SU-DHL-6 (cell line): ENCODE measurements around the gene SLC22A3.
"Not testable (repeated sequence)": the region's sequence is repeated elsewhere in the genome, so short reads cannot be mapped to it uniquely, and the experiment has no call there.

ENCODE experiments used
- H2AFZ ChIP-seq: fragments of 200-600 bp; sonication (generic); 2 replicates; pipeline ENCODE4 v1.6.1; 2014; ENCODE audit warnings: low read depth, mild to moderate bottlenecking, moderate library complexity, mixed read lengths, antibody characterized with exemption, low read length; ENCODE audit not compliant: severe bottlenecking
- H3F3A ChIP-seq: fragments of 200-600 bp; shearing (Covaris generic); 2 replicates; pipeline ENCODE4 v1.6.0; 2016; ENCODE audit warnings: antibody characterized with exemption, mild to moderate bottlenecking; ENCODE audit not compliant: insufficient read depth
- H3K27ac ChIP-seq: fragments of 200-600 bp; sonication (generic); 2 replicates; pipeline ENCODE4 v1.5.1; 2016; ENCODE audit warnings: low read depth, mild to moderate bottlenecking, low read length, moderate library complexity, mixed read lengths
- H3K27me3 ChIP-seq: fragments of 200-600 bp; sonication (generic), shearing (Covaris generic); 2 replicates; pipeline ENCODE4 v1.6.0; 2014; ENCODE audit warnings: mild to moderate bottlenecking, low read length
- H3K36me3 ChIP-seq: fragments of 200-600 bp; sonication (generic); 2 replicates; pipeline ENCODE4 v1.6.1; 2014; ENCODE audit warnings: mild to moderate bottlenecking, low read length, mixed read lengths
- H3K4me2 ChIP-seq: fragments of 300-600, 200-600 bp; shearing (Covaris generic), sonication (generic); 2 replicates; pipeline ENCODE4 v1.6.0; 2014; ENCODE audit warnings: low read length, low read depth, mild to moderate bottlenecking; ENCODE audit not compliant: poor library complexity, severe bottlenecking
- H3K4me3 ChIP-seq: fragments of 200-600 bp; sonication (generic); 2 replicates; pipeline ENCODE4 v1.5.1; 2014; ENCODE audit warnings: antibody characterized with exemption, low read length, mild to moderate bottlenecking, mixed read lengths; ENCODE audit not compliant: insufficient read depth, poor library complexity, severe bottlenecking
- H3K79me2 ChIP-seq: fragments of 200-600 bp; sonication (generic); 2 replicates; pipeline ENCODE4 v1.6.1; 2014; ENCODE audit warnings: mild to moderate bottlenecking, low read length, moderate library complexity; ENCODE audit not compliant: insufficient read depth
- H3K9ac ChIP-seq: fragments of 200-600 bp; sonication (generic); 2 replicates; pipeline ENCODE4 v1.7.0; 2014; ENCODE audit warnings: mild to moderate bottlenecking, low read length
- H3K9me2 ChIP-seq: fragments of 200-600 bp; sonication (generic); replicated peaks from 2 replicates; pipeline ENCODE4 v1.6.1; 2014; ENCODE audit warnings: low read length; ENCODE audit not compliant: insufficient read depth
- H3K9me3 ChIP-seq: fragments of 200-600 bp; sonication (generic); 2 replicates; pipeline ENCODE4 v1.6.1; 2014; ENCODE audit warnings: low read length, mixed read lengths; ENCODE audit not compliant: insufficient read depth
- H4K20me1 ChIP-seq: fragments of 200-600 bp; sonication (generic); 2 replicates; pipeline ENCODE4 v1.6.1; 2014; ENCODE audit warnings: low read depth, mild to moderate bottlenecking, antibody characterized with exemption, low read length, moderate library complexity, mixed read lengths
- EZH2phosphoT487 ChIP-seq: fragments of 200-600 bp; sonication (generic), shearing (Covaris generic); conservative IDR thresholded peaks from 2 replicates; pipeline ENCODE4 v1.6.1; 2018; ENCODE audit warnings: mild to moderate bottlenecking, antibody characterized with exemption, low read length, moderate library complexity, mixed read lengths
- TF ChIP-seq, protein P1 (sequence below): fragments of 200-600 bp; sonication (generic); IDR thresholded peaks from one replicate; pipeline ENCODE4 v1.5.1; 2017; ENCODE audit warnings: antibody characterized with exemption, mild to moderate bottlenecking, low read length, moderate library complexity; ENCODE audit not compliant: insufficient read depth, poor library complexity, severe bottlenecking

Gene SLC22A3

DNA sequence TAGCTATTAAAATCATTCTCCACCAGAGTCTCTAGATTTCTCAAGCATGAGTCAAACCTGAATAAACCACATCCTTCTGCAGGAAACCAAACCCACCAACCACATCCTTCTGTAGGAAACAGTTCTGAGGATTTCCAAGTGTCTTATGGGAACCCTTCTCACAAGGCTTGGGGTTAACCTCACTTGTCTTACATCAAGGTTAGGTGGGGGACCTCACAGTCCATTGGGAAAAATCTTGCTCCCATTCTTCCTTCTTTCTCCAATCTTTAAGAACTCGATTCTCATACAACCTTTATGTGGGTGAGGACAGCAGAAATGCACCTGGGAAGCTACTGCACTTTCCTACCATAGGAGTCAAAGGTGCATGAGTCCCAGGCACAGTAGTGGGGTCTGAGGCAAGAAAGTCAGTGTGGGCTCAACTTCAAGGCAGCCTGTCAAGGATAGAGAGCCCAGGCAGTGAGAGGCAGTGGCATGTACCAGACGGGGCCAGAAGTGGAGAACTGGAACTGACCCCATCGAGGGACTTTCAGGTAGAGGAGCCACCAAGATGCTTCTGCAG lies 114.5 kb downstream of the SLC22A3 start:
- Histone ChIP-seq H3K27ac (no peak overlapping the region), H3F3A (no peaks in the 10 kb centered on the region), H3K9me2 (no peaks in the 10 kb centered on the region), H3K36me3 (no peaks in the 10 kb centered on the region), H4K20me1 (no peaks in the 10 kb centered on the region), H3K9me3 (no peaks in the 10 kb centered on the region), H3K9ac (no peak overlapping the region), H2AFZ (no peak overlapping the region), H3K79me2 (no peaks in the 10 kb centered on the region), H3K4me3 (no peak overlapping the region), H3K27me3 (no peaks in the 10 kb centered on the region), H3K4me2 (no peak overlapping the region)
- TF ChIP-seq, protein P1, sequence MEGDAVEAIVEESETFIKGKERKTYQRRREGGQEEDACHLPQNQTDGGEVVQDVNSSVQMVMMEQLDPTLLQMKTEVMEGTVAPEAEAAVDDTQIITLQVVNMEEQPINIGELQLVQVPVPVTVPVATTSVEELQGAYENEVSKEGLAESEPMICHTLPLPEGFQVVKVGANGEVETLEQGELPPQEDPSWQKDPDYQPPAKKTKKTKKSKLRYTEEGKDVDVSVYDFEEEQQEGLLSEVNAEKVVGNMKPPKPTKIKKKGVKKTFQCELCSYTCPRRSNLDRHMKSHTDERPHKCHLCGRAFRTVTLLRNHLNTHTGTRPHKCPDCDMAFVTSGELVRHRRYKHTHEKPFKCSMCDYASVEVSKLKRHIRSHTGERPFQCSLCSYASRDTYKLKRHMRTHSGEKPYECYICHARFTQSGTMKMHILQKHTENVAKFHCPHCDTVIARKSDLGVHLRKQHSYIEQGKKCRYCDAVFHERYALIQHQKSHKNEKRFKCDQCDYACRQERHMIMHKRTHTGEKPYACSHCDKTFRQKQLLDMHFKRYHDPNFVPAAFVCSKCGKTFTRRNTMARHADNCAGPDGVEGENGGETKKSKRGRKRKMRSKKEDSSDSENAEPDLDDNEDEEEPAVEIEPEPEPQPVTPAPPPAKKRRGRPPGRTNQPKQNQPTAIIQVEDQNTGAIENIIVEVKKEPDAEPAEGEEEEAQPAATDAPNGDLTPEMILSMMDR, result no peak

DNA sequence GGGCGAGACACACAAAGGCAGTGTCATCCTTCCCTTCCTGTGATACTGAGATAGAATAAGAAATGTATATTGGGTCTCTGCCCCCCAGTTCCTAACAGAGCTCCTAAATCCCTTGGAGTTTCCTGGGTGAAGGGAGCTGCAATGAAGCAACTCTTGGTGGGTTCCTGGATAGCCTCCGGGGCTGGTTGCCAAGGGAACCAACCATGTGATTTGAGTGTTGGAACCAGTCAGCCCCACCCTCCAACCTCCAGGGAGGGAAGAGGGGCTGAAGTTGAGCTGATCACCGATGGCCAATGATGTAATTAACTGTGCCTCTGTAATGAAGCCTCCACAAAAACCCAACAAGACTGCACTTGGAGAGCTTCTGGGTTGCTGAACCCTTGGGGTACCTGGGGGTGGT lies 116.6 kb downstream of the SLC22A3 start:
- Histone ChIP-seq H3K9me3 (no peaks in the 10 kb centered on the region), H3K36me3 (no peaks in the 10 kb centered on the region), H4K20me1 (no peaks in the 10 kb centered on the region), H3K4me2 (no peak overlapping the region), H2AFZ (no peak overlapping the region), H3K9ac (no peak overlapping the region), H3K27ac (no peak overlapping the region), H3K27me3 (no peaks in the 10 kb centered on the region), H3K9me2 (no peaks in the 10 kb centered on the region), H3K4me3 (no peak overlapping the region), H3F3A (no peaks in the 10 kb centered on the region), H3K79me2 (no peaks in the 10 kb centered on the region)
- TF ChIP-seq EZH2phosphoT487, result no peak
- TF ChIP-seq, protein P1, result no peak

- not testable (repeated sequence) for H2AFZ ChIP-seq, H3K9ac ChIP-seq, H3K9me2 ChIP-seq, H3K9me3 ChIP-seq, H3K27me3 ChIP-seq, H3K4me3 ChIP-seq, H3K36me3 ChIP-seq, H3K27ac ChIP-seq, H3K4me2 ChIP-seq, H3F3A ChIP-seq, H4K20me1 ChIP-seq, H3K79me2 ChIP-seq
Measured at GRCh38 chr6:160467261-160467871, 119.2 kb downstream of the SLC22A3 start.

DNA sequence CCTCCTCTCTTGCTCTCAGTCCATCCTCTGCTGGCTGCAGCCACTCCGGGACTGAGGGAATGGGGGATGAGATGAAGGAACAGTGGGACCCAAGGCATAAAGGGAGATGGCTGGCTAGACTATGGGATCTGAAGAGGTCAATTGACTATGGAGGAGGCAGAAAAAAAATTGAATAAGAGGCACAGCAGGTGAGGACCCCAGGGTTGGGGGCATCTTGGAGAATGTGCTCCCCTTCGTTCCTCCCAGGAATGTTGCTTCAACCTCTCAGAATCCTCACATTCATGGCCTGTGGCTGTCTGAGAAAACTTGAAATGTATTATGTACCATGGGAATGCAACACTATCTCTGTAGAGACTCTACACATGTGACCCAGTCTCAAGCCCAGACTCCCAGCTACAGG lies 121.0 kb downstream of the SLC22A3 start:
- no peaks in the 10 kb centered on the region for H3K9me3 ChIP-seq
- no peaks in the 10 kb centered on the region for H3K79me2 ChIP-seq
- H4K20me1 ChIP-seq, result no peaks in the 10 kb centered on the region
- TF ChIP-seq, protein P1, result no peak
- no peak for TF ChIP-seq EZH2phosphoT487
- H3F3A ChIP-seq, result no peaks in the 10 kb centered on the region
- no peaks in the 10 kb centered on the region for H3K9me2 ChIP-seq
- no peak overlapping the region for H3K27ac ChIP-seq
- H3K36me3 ChIP-seq, result no peaks in the 10 kb centered on the region
- no peak overlapping the region for H3K4me2 ChIP-seq
- no peaks in the 10 kb centered on the region for H3K27me3 ChIP-seq
- H3K9ac ChIP-seq, result no peak overlapping the region
- no peak overlapping the region for H2AFZ ChIP-seq
- no peak overlapping the region for H3K4me3 ChIP-seq

DNA sequence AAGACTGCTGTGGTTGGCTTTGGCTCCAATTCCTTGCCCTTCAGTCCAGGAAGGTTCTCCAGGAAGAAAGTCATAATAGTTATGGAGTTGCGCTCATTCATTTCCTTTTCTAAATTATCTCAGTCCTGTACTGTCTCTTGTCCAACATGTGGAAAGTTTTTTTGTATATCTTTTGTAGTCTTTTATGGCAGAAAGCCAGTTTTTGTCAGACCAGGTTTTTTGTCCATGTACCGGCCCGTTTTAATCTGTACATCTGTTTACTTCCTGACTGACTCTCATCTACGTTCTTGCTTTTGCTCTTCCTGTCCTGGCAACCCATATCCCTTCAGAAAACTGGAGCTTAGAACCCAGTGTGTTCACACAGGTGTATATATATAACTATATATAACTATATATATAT lies 127.9 kb downstream of the SLC22A3 start:
- H4K20me1 ChIP-seq, H2AFZ ChIP-seq, H3K79me2 ChIP-seq, H3K27me3 ChIP-seq, H3K9me3 ChIP-seq, H3K36me3 ChIP-seq, H3F3A ChIP-seq, H3K9ac ChIP-seq, H3K9me2 ChIP-seq, H3K4me3 ChIP-seq, H3K4me2 ChIP-seq, H3K27ac ChIP-seq: not testable (repeated sequence)

DNA sequence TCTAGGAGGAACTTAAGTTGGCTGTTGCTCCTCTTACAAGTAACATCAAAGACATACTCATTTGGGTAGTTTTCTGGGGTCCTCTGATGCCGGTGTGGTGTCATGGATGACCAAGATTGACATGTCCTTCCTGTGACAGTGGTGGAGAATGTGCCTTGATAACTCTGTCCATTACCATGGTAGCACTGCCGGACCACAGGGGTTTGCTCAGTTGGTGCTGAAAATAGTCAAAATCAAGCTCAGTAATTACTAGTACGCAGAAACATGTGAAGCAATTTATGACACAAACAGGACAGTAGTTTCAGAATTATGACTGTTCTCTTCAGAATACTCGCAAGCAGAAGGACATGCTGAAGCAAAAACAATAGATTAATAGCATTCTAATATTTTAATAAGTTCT lies 128.9 kb downstream of the SLC22A3 start:
- H3F3A ChIP-seq, H3K36me3 ChIP-seq, H3K9me3 ChIP-seq, H3K4me2 ChIP-seq, H3K4me3 ChIP-seq, H3K79me2 ChIP-seq, H3K9ac ChIP-seq, H2AFZ ChIP-seq, H3K9me2 ChIP-seq, H3K27me3 ChIP-seq, H3K27ac ChIP-seq, H4K20me1 ChIP-seq: not testable (repeated sequence)
